SKM-1 (cell line): ENCODE measurements around the gene C3orf22.
"Not testable (repeated sequence)": the region's sequence is repeated elsewhere in the genome, so short reads cannot be mapped to it uniquely, and the experiment has no call there.

Experiments
- DNase-seq: peaks from one replicate; lab custom pipeline; 2025; ENCODE audit not compliant: unreplicated experiment; lab: John Stamatoyannopoulos, UW

Gene C3orf22, protein sequence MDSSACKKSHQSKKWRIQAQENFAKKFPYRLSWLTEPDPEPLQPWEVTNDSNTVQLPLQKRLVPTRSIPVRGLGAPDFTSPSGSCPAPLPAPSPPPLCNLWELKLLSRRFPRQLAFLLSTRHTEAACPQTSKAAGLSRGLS

DNA sequence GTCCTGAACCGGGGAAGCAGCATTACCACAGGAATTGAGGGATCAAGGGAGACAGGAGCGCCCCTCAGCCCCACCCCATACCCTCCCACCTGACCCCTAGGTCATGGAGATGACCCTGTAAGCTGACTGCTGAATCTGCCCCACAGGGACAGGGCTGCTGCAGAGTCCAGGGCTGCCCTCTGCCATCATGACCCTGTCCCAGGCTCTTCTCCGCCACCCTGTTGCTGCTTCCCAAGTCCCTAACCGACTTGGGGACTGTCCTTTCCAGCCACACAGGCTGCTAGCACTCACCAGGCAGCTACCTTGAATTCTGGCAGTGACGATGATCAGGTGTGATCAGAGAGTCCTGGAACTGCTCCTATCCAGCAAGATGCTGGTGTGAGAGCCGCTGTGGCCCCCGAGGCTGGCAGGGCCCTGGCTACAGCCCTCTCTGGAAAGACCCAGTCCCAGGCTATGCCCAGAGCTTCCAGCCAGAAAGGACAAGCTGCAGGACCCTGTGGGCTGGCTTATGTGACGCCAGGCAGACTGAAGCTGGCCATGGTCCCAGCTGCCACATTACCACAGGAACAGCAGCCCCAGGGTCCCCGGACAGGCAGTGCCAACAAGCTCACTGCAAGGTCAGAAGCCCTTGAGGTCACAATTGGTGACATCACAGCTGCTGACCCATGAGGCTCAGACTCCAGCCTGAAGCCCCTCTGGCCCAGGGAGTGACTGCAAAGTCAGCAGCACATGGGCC, at the start of gene C3orf22:
Gene C3orf22 (minus strand): TSS at position 597 of the 736 bp plus-strand sequence. CDS start 5,542 bp downstream, outside the sequence.
- no peak for DNase-seq

DNA sequence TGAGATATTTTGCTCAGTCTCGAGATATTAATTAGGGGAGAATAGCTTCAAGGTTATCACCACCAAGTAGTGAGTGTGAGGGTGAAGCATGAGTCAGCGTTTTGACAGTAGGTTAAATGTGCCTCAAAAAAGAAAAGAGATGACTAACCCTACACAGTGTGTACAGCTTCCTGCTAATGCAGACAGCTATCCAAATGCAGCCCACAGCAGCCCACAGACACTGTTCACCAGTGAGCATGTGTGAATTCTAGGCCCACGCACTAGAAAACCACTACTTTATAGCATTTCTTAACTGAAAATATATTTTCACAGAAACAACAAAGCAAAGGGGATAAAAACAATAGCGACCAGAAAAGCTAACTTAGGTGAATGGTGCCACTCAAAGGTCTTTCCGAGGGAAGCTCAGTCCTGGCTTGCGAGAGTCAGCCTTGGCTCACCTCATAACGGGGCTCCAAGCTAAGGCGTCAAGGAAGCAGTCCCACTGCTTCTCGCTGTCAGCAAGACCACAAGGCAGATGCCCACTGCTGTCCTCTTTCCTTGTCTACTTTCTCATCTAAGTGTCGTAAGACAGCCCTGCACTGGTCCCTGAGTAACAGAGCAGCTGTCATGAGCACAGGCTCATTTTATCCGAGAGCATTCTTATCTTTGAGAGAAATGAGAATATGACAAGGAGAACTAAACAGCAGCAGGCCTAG, 48.6 kb upstream of the C3orf22 start:
- DNase-seq = no peak

DNA sequence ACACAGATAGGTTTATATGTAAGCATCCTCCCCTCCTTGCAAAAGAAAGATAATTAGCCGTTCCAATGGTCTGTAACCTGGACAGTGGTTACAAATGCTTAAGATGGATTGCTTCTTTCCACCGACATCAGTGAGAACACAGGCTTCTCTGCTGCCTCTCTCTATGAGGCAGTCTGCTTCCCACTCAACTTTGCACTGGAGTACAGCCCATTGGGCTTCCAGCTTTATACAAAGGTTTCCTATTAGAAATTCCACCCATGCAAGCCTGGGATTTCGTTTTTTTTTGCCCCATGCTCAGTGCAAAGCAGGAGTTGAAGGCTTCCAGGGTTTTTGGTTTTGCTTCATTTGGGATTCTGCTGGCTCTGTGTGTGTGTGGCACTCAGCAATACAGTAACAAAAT, 47.3 kb upstream of the C3orf22 start:
- no peak for DNase-seq

DNA sequence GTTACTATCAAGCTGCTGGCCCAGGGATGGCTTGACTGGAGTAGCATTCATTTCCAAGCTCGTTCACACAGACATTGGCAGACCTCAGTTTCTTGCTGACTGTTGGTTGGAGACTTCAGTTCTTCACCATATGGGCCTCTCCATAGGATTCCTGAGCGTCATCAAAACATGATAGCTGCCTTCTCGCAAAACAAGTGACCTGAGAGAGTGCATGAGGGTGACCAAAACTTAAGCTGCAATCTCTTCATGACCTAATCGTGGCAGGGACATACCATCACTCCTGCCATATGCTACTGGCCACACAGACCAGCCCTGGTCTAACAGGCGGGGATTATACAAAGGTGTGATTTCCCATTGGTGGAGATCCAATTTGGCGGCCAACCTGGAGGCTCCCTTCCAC, 46.0 kb upstream of the C3orf22 start:
- no peak for DNase-seq

DNA sequence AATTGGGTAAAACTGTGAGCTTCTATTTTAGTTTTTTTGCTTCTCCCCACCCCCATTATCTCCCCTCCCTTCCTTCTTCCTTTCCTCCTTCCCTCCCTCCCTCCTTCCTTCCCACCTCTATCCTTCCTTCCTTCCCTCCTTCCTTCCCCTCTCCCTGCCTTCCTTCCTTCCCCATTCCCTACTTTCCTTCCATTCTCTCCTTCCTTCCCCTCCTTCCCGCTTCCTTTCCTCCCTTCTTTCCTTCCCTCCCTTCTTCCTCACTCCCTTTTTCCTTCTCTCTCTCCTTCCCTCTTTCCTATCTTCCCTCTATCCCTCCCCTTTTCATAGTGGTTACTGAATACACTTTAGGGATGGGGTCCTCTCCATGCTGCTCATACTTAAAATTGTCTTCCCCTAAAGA, 40.4 kb upstream of the C3orf22 start:
- DNase-seq = no peak

DNA sequence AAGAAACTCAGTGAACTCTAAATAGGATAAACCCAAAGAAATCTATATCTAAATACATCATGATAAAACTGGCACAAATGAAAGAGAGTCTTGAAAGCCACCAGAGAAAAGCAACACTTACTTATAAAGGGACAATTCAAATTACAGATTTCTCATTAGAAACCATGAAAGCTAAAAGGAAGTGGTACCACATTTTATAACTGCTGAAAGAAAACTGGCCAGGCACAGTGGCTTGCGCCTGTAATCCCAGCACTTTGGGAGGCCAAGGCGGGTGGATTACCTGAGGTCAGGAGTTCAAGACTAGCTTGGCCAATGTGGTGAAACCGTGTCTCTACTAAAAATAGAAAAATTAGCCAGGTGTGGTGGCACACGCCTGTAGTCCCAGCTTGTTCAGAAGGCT, 36.7 kb upstream of the C3orf22 start:
- DNase-seq = not testable (repeated sequence)

DNA sequence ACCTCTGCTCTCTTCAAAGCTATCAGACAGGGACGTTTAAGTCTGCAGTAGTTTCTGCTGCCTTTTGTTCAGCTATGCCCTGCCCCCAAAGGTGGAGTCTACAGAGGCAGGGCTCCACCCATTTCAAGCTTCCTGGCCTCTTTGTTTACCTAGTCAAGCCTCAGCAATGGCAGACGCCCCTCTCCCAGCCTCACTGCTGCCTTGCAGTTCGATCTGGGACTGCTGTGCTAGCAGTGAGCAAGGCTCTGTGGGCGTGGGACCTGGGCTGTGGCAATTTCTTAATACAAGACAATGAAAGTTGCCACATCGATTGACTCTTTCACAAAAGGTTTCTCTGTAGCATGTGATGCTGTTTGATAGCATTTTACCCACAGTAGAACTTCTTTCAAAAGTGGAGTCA, 32.8 kb upstream of the C3orf22 start:
- DNase-seq = not testable (repeated sequence)

DNA sequence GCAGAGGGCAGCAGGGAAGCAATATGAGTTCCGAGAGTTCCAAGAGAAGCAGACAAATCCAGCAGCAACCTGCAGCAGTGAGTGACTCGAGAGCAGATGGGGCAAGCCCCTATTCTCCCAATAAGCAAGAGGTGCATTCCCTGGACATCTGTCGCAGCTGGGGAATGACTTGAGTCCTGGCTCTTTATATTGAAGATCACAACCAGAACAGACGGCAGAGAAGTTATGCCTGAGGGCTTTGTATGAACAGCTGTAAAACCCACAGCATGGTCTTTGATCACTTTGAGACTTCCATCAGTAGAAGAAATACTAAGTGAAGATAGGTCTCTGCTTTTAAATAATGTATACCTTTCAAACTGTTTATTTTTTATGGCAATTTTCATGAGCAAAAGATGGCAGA, 23.6 kb upstream of the C3orf22 start:
- no peak for DNase-seq

DNA sequence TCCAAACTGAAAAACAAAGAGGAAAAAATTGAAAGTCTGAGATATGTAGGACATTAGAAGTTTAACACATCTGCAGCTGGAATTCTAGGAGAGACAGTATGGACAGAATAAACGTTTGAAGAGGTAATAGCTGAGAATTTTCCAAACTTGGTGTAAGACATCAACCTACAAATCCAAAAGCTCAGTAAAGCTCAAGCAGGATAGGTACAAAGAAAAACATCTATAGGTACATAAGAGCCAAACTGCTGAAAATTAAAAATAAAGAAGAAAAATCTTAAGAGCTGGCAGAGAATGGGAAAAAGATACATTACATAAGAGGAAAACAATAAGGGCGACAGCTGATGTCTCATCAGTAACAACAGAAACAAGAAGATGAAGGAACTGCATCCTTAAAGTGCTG, 22.8 kb upstream of the C3orf22 start:
- no peak for DNase-seq

DNA sequence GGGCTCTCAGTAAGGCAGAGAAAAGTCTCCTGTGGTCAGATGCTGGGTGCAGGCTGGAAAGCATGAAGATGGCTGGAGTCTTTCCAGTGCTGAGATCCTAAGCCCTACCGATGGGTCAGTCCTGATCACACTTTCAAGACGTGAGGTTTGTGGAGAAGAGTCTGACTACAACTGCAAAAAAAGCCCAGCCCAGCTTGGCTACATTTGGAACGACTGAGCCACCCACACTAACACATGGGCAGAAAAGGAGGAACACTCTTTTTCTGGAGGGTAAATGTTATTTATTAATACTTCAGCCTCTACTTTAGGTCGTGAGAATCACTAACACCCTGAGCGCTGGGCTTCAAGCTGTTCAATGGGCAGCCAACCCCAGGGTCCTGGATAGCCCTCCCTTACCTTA, 22.0 kb upstream of the C3orf22 start:
- no peak for DNase-seq

DNA sequence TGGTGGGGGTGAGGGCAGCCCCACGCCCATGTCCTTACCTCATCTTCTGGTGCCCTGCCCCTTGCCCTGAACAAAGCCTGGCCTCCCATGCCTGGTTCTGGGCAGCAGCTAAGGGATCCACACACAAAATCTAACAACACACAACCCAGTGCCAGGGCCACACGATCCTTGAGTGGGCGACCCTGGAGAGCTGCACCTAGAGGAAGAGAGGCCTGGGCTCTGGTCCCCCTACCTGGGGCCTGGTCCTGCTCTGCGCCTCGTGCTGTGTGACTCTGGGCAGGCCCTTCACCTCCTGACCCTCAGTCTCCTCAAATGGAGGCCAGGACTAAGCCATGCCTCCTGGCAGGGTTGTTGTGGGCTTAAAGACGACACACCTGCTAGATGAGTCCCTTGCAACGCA, 20.0 kb upstream of the C3orf22 start:
- no peak for DNase-seq

DNA sequence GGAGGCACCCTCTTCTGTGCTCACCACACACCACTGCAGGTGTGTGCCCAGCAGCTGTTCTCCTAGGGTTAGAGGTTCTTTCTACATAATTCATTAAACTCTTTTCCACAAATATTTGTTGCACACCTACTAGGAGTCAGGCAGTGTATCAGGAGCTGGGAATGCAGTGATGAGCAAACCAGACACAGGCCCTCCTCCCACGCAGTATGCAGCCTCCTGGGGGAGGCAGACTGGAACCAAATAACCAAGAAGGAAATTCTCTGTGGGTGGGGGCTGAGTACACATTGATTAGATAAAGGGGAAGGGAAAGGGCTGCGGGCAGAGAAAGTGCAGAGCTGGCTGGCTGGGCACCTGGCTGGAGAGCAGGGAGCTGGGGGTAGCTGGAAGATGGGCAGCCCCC, 18.5 kb upstream of the C3orf22 start:
- DNase-seq = no peak

DNA sequence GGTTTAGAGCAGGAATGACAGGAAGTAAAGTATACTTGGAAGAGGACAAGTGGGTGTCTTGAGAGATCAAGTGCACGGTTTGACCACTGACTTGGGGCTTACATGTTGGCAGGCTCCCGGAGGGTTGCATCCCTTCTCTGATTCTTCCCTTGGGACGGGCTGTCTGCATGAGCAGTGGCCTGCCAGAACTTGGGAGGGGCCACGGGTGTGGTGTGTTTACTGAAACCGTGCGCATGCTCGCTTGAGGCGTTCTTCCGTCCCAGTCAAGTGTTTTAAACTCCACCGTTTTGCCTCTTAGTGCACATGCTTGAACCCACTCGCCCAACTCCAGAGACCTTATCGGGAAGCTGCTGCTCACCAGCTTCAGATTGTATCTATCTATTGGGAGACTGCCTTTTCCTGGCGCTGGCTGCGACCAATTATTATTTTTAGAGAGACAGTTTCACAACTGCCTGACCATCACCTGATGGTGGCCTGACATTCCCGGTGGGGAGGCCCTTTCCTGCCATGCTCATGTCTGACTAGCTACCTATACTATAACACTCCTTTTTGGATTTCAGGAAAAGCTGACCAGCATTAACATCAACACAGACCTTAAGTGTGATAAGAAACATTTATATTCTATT, 14.9 kb upstream of the C3orf22 start:
- DNase-seq = no peak

DNA sequence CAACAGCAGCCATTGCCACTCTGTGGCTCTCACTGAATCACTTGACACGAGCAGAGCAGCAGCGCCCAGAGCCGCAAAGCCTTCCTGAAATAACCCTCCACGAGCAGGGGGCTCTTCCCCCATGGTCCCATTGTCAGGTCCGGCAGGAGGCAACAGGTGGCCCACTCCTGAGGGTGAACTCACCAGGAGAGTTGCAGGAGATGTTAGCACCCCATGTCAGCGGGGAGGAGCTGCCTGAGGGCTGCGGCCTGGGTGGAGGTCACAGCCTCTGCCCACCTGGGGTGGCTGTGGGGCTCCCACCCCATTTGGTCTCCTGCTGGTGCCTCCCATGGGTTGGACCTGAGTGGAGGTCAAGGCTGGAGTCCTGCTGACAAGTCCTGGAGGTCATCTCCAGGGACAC, 12.3 kb upstream of the C3orf22 start:
- no peak for DNase-seq

DNA sequence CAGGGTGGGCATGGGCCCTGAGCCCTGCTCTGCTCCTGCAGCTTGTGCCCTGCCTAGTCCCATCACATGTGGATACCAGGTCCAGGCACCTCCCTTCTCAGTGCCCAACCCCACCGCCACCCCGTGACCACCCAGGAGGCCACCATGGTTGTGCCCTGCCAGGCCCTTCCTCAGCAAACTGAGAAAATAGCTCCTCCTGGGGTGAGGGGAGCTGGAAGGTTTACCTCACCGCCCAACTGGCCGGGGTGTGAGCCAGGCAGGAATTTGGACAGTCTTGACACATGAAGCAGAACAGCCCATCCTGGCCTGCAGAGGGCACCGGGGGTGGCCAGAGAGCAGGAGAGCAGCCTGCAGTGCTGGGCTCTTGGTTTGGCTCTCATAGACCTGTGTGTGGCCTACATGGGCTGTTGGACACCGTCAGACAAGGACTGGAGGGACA, 11.4 kb upstream of the C3orf22 start:
- DNase-seq = no peak

DNA sequence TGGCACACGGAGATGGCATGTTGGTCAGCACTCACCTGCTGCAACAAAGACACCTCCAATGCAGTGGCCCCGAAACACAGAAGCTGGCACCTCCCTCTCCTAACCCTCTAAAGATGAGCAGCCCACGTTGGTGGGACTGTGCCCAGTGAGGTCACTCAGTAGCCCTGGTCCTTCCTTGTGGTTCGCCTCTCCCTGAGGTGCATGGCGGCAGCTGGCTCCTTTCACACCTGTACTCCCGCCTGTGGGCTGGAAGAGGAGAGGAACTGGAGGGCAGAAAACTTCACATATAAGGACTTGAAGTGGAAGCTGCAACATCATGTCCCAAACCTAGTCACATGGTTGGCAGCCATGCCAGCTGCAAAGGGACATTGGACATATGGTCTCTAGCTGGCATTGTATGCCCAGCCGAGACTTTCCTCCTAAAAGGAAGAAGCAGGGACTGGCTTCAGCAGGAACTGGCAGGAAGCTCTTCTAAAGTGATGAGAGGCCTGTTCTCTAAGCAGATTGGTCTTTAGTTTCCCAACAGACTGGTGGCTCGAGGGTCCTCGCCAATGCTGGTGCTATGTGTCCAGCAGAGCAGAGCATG, 10.8 kb upstream of the C3orf22 start:
- DNase-seq = no peak

DNA sequence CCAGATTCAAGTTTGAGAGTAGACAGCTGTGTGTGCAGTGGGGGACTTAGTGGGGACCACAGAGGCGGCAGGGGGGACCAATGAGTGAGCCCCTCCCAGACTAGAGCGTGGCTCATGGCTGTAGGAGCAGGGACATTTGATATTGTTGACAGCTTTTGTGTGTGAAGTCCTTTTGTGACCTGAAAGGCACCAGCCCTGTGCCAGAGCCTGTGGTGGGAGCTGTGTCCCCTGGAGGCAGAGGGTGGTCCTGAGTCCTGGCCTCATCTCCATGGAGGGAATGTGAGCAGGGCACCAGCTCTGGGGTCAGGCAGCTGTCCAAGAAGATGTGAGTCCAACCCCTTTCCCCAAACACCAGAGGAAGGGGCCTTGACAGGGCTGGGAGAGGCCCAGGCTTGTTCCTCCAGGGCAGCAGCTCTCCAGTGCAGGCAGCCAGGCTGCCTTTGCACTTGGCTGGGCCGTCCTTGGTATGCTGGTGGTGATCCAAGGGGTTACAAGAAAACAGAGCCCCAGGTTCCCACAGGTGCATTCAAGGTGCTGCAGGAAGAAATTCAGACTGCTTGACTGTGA, 10.1 kb upstream of the C3orf22 start:
- no peak for DNase-seq

DNA sequence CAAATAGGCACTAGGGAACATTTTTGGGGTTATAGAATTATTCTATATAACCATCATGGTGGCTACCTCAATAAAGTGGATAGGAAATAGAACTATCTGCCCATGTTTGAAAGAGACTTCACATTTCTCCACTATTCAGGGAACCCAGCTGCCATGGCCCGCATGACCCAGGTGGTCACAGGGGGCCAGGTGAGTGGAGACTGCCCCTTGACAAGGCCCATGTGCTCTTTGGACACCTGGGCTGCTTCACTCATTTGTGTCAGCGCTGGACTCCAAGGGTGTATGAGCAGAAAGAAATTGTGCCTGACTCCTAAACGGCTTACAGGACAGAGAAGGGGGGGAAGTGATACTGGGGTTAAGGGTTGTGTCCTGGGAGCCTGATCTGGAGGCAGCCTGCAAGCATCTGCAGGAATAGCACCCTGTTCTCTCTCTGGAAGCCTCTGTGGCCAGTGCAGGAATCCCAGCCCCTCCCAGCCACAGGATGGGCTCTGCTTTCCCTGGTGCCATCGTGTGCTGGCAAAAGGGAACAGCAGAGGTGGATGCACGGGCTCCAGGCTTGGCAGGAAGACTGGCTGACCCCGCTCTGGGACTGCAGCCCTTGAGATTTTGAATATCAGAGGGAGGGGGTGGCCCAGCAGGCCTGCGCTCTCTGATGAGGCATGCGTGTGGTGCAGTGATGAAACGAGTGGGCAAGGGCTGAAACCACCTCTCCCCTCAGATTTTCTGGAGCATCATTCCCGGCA, 9.1 kb upstream of the C3orf22 start:
- DNase-seq = no peak

DNA sequence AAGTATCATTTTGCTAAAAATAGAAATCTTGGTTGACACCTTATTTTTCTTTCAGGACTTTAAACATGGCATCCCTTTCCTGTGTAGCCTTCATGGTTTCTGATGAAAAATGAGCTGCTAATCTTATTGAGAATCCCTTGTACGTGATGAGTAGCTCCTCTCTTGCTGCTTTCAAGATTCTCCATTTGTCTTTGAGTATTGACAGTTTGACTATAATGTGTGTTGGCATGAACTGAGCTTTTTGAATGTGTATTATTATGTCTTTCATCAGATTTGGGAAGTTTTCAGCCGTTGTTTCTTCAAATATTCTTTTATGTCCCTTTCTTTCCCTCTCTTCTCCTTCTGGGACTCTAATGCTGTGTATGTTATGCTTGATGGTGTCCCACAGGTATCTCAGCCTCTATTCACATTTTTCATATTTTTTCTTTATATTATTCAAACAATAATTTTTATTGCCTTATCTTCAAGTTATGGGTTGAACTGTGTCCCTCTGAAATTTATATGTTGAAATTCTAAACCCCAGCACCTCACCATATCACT, 4.1 kb upstream of the C3orf22 start:
- DNase-seq = no peak

DNA sequence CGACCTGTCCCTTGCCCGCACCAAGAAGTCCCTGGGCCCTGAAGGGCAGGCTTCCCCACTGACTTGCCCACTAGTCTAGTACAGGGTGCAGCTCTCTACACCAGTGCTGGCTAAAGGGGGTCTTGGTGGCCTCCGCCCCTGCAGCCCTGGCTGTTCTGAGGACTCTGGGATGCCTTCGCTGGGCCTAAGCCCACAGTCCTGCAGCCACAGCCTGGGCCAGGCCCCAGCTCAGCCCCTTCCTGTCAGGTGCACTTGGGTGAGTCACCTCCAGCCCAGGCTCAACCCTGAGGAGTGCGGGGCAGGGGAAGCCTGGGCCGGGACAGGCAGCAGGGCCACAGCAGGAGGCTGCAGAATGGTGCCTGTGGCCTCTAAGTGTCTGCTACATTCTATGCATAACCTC, 971 bp downstream of the C3orf22 start:
- DNase-seq = no peak
